A673 (cell line): ENCODE measurements around the gene MEGF10.

Experiments
- EZH2 ChIP-seq: fragments of 200-600 bp; sonication (generic); IDR thresholded peaks from 2 replicates; pipeline ENCODE4 v1.6.1; 2017; ENCODE audit warnings: borderline replicate concordance, low read depth, mild to moderate bottlenecking, mixed read lengths, antibody characterized with exemption, low read length; ENCODE audit not compliant: poor library complexity, severe bottlenecking
- TF ChIP-seq, protein P1 (sequence below): fragments of 300-800, 200-600 bp; sonication (generic); conservative IDR thresholded peaks from 2 replicates; pipeline ENCODE4 v1.5.1; 2017; ENCODE audit warnings: low read depth, mild to moderate bottlenecking, antibody characterized with exemption, low read length, moderate library complexity, mixed read lengths

DNA sequence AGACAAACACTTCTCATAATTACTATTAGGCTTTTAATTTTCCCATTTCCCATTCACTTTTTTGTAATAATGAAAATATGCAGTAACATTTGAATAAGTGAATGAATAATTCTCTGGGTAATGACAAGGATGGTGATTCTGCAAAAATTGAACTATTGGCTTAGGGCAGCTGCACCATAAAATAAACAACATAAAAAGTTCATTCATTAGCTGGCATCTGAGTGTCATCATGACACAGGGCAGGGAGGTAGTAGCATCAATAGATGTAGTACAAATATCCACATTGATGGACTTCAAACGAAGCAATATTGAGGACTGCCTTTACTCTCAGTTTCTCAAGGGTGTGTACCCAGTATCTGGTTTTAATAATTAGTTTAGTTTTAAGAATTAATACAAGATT lies 4.9 kb downstream of the MEGF10 start:
- TF ChIP-seq, protein P1, sequence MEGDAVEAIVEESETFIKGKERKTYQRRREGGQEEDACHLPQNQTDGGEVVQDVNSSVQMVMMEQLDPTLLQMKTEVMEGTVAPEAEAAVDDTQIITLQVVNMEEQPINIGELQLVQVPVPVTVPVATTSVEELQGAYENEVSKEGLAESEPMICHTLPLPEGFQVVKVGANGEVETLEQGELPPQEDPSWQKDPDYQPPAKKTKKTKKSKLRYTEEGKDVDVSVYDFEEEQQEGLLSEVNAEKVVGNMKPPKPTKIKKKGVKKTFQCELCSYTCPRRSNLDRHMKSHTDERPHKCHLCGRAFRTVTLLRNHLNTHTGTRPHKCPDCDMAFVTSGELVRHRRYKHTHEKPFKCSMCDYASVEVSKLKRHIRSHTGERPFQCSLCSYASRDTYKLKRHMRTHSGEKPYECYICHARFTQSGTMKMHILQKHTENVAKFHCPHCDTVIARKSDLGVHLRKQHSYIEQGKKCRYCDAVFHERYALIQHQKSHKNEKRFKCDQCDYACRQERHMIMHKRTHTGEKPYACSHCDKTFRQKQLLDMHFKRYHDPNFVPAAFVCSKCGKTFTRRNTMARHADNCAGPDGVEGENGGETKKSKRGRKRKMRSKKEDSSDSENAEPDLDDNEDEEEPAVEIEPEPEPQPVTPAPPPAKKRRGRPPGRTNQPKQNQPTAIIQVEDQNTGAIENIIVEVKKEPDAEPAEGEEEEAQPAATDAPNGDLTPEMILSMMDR, result no peak
- no peak for TF ChIP-seq EZH2
